Endothelial cell (in vitro differentiated cells): ENCODE measurements around the gene TBX15. TPM values are rescaled to one million over a fixed set of nuclear protein-coding genes. Genes with fewer than 3 reads are reported as not detected.

Source experiments
- DNase-seq: peaks from one replicate; pipeline ENCODE4 v3.0.0; 2021; ENCODE audit warnings: low spot score
- H3K27ac Mint-ChIP-seq: one replicate; pipeline ENCODE4 v1.8.0; 2021; ENCODE audit warnings: mixed read lengths, inconsistent platforms; ENCODE audit not compliant: unreplicated experiment
- H3K27me3 Mint-ChIP-seq: one replicate; pipeline ENCODE4 v1.8.0; 2021; ENCODE audit warnings: mild to moderate bottlenecking, moderate library complexity, mixed read lengths, inconsistent platforms; ENCODE audit not compliant: unreplicated experiment
- H3K36me3 Mint-ChIP-seq: one replicate; pipeline ENCODE4 v1.8.0; 2021; ENCODE audit warnings: mild to moderate bottlenecking, low read depth, mixed read lengths, inconsistent platforms; ENCODE audit not compliant: unreplicated experiment
- H3K4me1 Mint-ChIP-seq: one replicate; pipeline ENCODE4 v1.8.0; 2021; ENCODE audit warnings: mild to moderate bottlenecking, mixed read lengths, inconsistent platforms; ENCODE audit not compliant: unreplicated experiment
- H3K4me3 Mint-ChIP-seq: one replicate; pipeline ENCODE4 v1.8.0; 2021; ENCODE audit warnings: mild to moderate bottlenecking, mixed read lengths, inconsistent platforms; ENCODE audit not compliant: unreplicated experiment
- H3K9me3 Mint-ChIP-seq: one replicate; pipeline ENCODE4 v1.8.0; 2021; ENCODE audit warnings: mixed read lengths, inconsistent platforms; ENCODE audit not compliant: unreplicated experiment
- CTCF ChIP-seq: fragments of 200-600 bp; sonication (generic); IDR thresholded peaks from one replicate; pipeline ENCODE4 v1.5.0; 2021; ENCODE audit warnings: antibody characterized with exemption; ENCODE audit not compliant: unreplicated experiment
- total RNA-seq: library from RNA; stranded (reverse); fragmentation: NEBNext Ultra II Directional; extraction: Animal tissue kit (Norgen Biotek cat#: 25700); gene quantifications from one replicate; pipeline ENCODE4 v1.2.1, GENCODE V29; 2021; ENCODE audit not compliant: unreplicated experiment

The TBX15 gene
- total RNA-seq, 1 donor from 2014 or later, result 38.0 TPM

GRCh38 chr1:118928739-118929554, 59.2 kb downstream of the TBX15 start:
- Mint-ChIP-seq H3K4me1 (no peaks in the 10 kb centered on the region), H3K4me3 (no peak overlapping the region), H3K27ac (no peak overlapping the region), H3K9me3 (no peaks in the 10 kb centered on the region), H3K27me3 (no peaks in the 10 kb centered on the region), H3K36me3 (peaks cover 34% of the 10 kb centered on the region)
- no peak for TF ChIP-seq CTCF
- DNase-seq, result peak; percentile 35

DNA sequence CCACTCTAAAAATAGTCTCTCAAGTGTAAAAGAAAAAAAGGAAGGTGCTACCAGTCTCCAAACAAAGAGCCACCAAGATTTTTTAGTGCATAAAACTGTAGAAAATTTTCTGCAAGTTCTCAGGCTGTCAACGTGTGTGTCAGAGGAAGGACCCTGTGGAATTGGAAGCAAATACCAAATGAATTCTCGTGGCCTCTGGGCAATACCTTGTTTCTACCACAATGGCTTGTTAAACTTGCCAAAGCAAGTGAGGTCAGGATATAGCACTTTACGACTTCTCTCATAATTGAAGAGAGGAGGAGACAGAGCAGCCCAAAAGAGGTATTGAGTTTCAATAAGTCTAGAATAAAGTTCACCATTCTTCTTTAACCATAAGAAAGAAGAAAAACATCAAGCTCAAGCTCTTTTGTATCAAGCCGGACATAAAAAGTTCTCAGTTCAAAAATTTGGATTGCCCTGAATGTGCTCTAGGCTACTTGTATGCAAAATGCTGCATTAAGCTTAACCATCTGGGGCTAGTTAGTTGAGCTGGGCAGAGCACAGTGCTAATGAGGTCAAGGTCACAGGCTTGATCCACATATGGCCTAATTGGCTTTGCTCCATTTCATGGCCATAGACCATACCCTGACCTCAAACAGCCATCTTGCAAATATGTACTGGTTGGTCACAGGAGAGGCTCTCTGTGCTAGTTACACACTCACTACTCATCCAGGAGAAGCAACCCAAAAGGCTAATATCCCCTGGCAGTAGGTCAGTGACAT, 60.5 kb downstream of the TBX15 start:
- Mint-ChIP-seq H3K27me3 (no peaks in the 10 kb centered on the region), H3K4me1 (peaks cover 2% of the 10 kb centered on the region), H3K4me3 (no peak overlapping the region), H3K36me3 (peaks cover 41% of the 10 kb centered on the region), H3K9me3 (no peaks in the 10 kb centered on the region), H3K27ac (no peak overlapping the region)
- TF ChIP-seq CTCF, result no peak
- DNase-seq, result no peak

DNA sequence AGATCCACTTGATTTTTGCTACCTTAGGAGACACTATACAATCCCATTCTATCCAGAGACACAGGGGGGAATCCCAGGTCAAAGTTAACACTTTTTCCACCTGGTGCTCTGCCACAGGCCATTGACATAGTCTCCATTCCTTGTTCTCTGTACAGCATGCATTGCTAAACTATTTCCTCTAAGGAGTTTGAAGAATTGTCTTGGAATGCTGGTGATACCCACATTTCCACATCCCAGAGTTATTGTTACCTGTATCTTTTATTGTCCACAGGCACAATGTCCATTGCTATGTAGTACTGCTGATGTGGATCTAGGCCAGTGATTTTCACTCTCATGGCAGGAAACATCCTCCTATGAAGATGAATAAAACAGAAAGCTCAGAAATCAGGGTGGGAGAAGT, 61.9 kb downstream of the TBX15 start:
- no peak overlapping the region for H3K27ac Mint-ChIP-seq
- no peak for TF ChIP-seq CTCF

GRCh38 chr1:118925651-118926050, 62.5 kb downstream of the TBX15 start:
- TF ChIP-seq CTCF, result no peak
- Mint-ChIP-seq H3K27me3 (no peaks in the 10 kb centered on the region), H3K9me3 (no peaks in the 10 kb centered on the region)

More for the DNA sequence above, 61.9 kb downstream of the TBX15 start:
- Mint-ChIP-seq H3K27me3 (no peaks in the 10 kb centered on the region), H3K9me3 (no peaks in the 10 kb centered on the region), H3K36me3 (peaks cover 49% of the 10 kb centered on the region), H3K4me3 (no peak overlapping the region), H3K4me1 (peaks cover 5% of the 10 kb centered on the region)
- DNase-seq, result no peak

GRCh38 chr1:118923319-118923718, 64.8 kb downstream of the TBX15 start:
- H3K36me3 Mint-ChIP-seq, result peaks cover 61% of the 10 kb centered on the region
- peaks cover 2% of the 10 kb centered on the region for H3K27me3 Mint-ChIP-seq
- no peak overlapping the region for H3K27ac Mint-ChIP-seq
- TF ChIP-seq CTCF, result no peak
- H3K9me3 Mint-ChIP-seq, result no peaks in the 10 kb centered on the region
- no peak for DNase-seq
- no peak overlapping the region for H3K4me3 Mint-ChIP-seq
- H3K4me1 Mint-ChIP-seq, result peaks cover 5% of the 10 kb centered on the region

More at GRCh38 chr1:118925651-118926050, 62.5 kb downstream of the TBX15 start:
- Mint-ChIP-seq H3K4me3 (peak overlapping the region; percentile 18), H3K4me1 (peaks cover 5% of the 10 kb centered on the region), H3K36me3 (peaks cover 49% of the 10 kb centered on the region), H3K27ac (no peak overlapping the region)
- DNase-seq, result no peak
